ENCODE data around the gene TANC1. TPM values are rescaled to one million over a fixed set of nuclear protein-coding genes. Genes with fewer than 3 reads are reported as not detected.

The TANC1 gene
- total and polyA plus RNA-seq, 12 donors, result 17.8 to 90.5 (median 70.0) TPM

GRCh38 chr2:159201360-159202063 is 233.1 kb downstream of the TANC1 start:
- Histone ChIP-seq H3K27me3 (no peaks in the 10 kb centered on the region), H3K36me3 (peaks cover 0 to 85% (median 11%) of the 10 kb centered on the region in 9 donors), H3K4me3 (no peak overlapping the region), H3K27ac (peak overlapping the region in 8 of 10 donors; percentile 29 to 75 (median 56)), H3K4me1 (peaks cover 0 to 65% (median 47%) of the 10 kb centered on the region in 9 donors), H3K9me3 (no peaks in the 10 kb centered on the region)
- 70 to 75% methylated on average over 8 of the region's 8 CpGs for WGBS, 2 donors
- TF ChIP-seq, protein P1, sequence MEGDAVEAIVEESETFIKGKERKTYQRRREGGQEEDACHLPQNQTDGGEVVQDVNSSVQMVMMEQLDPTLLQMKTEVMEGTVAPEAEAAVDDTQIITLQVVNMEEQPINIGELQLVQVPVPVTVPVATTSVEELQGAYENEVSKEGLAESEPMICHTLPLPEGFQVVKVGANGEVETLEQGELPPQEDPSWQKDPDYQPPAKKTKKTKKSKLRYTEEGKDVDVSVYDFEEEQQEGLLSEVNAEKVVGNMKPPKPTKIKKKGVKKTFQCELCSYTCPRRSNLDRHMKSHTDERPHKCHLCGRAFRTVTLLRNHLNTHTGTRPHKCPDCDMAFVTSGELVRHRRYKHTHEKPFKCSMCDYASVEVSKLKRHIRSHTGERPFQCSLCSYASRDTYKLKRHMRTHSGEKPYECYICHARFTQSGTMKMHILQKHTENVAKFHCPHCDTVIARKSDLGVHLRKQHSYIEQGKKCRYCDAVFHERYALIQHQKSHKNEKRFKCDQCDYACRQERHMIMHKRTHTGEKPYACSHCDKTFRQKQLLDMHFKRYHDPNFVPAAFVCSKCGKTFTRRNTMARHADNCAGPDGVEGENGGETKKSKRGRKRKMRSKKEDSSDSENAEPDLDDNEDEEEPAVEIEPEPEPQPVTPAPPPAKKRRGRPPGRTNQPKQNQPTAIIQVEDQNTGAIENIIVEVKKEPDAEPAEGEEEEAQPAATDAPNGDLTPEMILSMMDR (IDR thresholded peaks at IDR 0.05), result no peak
- intact Hi-C loops (cut with DNase I), result no loop called here
- DNase-seq (no peak), ATAC-seq (no peak)

DNA sequence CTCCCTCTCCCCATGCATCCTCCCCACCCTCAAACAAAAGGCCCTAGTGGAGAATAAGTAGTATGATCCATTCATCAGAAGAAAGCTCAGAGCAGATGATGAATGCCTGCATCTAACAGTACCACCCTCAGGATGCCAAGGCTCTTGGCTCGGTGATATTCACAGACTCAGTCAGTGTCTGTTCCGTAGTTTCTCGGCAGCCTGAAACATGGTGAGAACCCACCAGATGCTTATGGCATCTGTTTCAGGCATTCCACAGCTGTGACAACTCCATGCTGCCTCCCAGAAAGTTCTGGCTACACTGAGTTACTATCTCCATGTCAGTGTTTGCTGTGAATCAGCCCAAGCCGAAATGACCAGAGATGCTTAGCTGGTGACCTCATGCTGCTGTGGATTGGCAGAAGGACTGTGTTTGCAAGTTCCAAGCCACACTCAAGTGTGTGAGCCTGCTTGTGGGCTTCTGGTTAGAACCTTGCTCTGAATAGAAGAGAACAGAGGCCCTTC is 234.2 kb downstream of the TANC1 start:
- H3K4me3 ChIP-seq, result no peak overlapping the region
- DNase-seq, result peak in 1 of 2 donors; percentile 61
- TF ChIP-seq, protein P1 (IDR thresholded peaks at IDR 0.05), result no peak
- H3K4me1 ChIP-seq, result peaks cover 0 to 60% (median 47%) of the 10 kb centered on the region in 9 donors
- H3K27ac ChIP-seq, result peak overlapping the region in 9 of 10 donors; percentile 6 to 75 (median 51)
- 46 to 50% methylated on average over 4 of the region's 4 CpGs for WGBS, 2 donors
- no peaks in the 10 kb centered on the region for H3K9me3 ChIP-seq
- intact Hi-C loops (cut with DNase I), result no loop called here
- ATAC-seq, result peak; percentile 45 to 87 (median 78)
- H3K27me3 ChIP-seq, result no peaks in the 10 kb centered on the region
- H3K36me3 ChIP-seq, result peaks cover 0 to 75% (median 6%) of the 10 kb centered on the region in 9 donors

GRCh38 chr2:159204381-159205144 is 236.1 kb downstream of the TANC1 start:
- H3K4me3 ChIP-seq, result no peak overlapping the region
- peak overlapping the region in 1 of 10 donors; percentile 2 for H3K27ac ChIP-seq
- ATAC-seq (no peak), DNase-seq (no peak)
- peaks cover 0 to 69% (median 3%) of the 10 kb centered on the region in 9 donors for H3K36me3 ChIP-seq
- intact Hi-C loops (cut with DNase I), result no loop called here
- H3K4me1 ChIP-seq, result peaks cover 0 to 65% (median 46%) of the 10 kb centered on the region in 9 donors
- TF ChIP-seq, protein P1 (IDR thresholded peaks at IDR 0.05), result no peak
- 88 to 92% methylated on average over 15 of the region's 15 CpGs for WGBS, 2 donors
- no peaks in the 10 kb centered on the region for H3K9me3 ChIP-seq
- no peaks in the 10 kb centered on the region for H3K27me3 ChIP-seq

- Histone ChIP-seq H3K4me3 (no peak overlapping the region), H3K4me1 (peaks cover 3 to 50% (median 30%) of the 10 kb centered on the region in 9 donors), H3K36me3 (peaks cover 0 to 67% (median 3%) of the 10 kb centered on the region in 9 donors), H3K9me3 (no peaks in the 10 kb centered on the region), H3K27ac (peak overlapping the region in 7 of 10 donors; percentile 1 to 64 (median 54)), H3K27me3 (no peaks in the 10 kb centered on the region)
- ATAC-seq, result peak in 6 of 8 donors; percentile 36 to 59 (median 54)
- 58 to 66% methylated on average over 6 of the region's 6 CpGs for WGBS, 2 donors
- intact Hi-C loops (cut with DNase I), result no loop called here
- no peak for DNase-seq
- TF ChIP-seq, protein P1 (IDR thresholded peaks at IDR 0.05), result no peak
Observed at GRCh38 chr2:159206736-159207380, 238.4 kb downstream of the TANC1 start.
